Measurements from ENCODE around the gene RLBP1. TPM values are rescaled to one million over a fixed set of nuclear protein-coding genes. Genes with fewer than 3 reads are reported as not detected.

Gene RLBP1
- total and polyA plus RNA-seq, 9 of the 15 experiments (the other 6 are each of a cell fraction or from before 2014, with no cell fraction given), result 0.05 TPM; not detected in 8

DNA sequence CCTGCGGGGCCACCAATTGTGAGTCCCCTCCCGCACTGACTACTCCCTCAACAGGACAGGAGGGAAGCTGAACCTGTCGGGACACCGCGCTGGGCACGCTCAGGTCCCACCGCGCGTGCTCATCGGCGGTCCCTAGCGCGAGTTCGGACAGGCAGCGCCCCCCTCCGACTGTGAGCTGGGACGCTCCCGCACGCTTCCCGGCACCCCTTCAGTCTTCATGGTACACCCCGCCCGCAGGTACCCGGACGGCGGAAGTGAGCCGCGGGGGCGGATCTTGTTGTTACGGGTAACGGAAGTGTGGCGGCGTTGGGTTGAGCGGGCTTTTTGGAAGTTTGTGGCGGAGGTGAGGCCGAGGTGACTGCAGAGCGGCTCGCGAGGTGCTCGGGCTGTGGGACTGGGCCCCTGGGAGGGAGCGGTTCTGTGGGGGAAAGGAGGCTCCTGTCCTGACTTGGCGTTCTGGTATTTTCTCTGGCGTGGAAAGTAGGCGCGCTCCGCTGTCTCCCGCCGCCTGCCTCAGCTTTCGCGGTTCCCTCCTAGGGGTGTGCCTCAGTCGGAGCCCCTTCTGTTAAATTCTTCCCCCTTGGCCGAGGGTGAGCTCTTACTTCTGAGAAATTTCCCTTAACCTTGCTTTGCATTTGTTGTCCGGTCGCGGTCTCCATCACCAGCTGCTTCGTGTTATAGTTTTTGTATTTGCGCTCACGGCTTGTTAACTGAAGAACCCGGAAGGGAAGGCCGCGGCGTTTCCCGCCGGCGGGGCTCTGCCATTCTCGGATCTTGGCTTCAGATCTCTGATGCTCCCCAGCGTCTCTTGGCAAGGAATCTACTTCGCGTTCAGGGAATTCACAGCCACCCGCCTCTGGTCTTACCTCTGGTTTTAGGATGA lies 22.6 kb upstream of the RLBP1 start, which contains the start of gene FANCI (continued):
- TF ChIP-seq, protein P1, sequence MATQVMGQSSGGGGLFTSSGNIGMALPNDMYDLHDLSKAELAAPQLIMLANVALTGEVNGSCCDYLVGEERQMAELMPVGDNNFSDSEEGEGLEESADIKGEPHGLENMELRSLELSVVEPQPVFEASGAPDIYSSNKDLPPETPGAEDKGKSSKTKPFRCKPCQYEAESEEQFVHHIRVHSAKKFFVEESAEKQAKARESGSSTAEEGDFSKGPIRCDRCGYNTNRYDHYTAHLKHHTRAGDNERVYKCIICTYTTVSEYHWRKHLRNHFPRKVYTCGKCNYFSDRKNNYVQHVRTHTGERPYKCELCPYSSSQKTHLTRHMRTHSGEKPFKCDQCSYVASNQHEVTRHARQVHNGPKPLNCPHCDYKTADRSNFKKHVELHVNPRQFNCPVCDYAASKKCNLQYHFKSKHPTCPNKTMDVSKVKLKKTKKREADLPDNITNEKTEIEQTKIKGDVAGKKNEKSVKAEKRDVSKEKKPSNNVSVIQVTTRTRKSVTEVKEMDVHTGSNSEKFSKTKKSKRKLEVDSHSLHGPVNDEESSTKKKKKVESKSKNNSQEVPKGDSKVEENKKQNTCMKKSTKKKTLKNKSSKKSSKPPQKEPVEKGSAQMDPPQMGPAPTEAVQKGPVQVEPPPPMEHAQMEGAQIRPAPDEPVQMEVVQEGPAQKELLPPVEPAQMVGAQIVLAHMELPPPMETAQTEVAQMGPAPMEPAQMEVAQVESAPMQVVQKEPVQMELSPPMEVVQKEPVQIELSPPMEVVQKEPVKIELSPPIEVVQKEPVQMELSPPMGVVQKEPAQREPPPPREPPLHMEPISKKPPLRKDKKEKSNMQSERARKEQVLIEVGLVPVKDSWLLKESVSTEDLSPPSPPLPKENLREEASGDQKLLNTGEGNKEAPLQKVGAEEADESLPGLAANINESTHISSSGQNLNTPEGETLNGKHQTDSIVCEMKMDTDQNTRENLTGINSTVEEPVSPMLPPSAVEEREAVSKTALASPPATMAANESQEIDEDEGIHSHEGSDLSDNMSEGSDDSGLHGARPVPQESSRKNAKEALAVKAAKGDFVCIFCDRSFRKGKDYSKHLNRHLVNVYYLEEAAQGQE (IDR thresholded peaks at IDR 0.05; ENCODE audit: borderline replicate concordance), result peak; percentile 77
- TF ChIP-seq, protein P1 (CRISPR knock-in tag; IDR thresholded peaks at IDR 0.05; ENCODE audit: low read depth), result 0 out of 2 replicates have a peak, but pooled peaks have one; percentile 41
- TF ChIP-seq, protein P2, sequence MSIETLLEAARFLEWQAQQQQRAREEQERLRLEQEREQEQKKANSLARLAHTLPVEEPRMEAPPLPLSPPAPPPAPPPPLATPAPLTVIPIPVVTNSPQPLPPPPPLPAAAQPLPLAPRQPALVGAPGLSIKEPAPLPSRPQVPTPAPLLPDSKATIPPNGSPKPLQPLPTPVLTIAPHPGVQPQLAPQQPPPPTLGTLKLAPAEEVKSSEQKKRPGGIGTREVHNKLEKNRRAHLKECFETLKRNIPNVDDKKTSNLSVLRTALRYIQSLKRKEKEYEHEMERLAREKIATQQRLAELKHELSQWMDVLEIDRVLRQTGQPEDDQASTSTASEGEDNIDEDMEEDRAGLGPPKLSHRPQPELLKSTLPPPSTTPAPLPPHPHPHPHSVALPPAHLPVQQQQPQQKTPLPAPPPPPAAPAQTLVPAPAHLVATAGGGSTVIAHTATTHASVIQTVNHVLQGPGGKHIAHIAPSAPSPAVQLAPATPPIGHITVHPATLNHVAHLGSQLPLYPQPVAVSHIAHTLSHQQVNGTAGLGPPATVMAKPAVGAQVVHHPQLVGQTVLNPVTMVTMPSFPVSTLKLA (conservative IDR thresholded peaks at IDR 0.05), result peak; percentile 88 to 92
- no peak for TF ChIP-seq ZNF408 (CRISPR knock-in tag; IDR thresholded peaks at IDR 0.05; ENCODE audit: low read depth)
- TF ChIP-seq KDM5B (IDR thresholded peaks at IDR 0.05; ENCODE audit: insufficient replicate concordance, low read depth, low read length), result peak; percentile 60
- peak; percentile 42; the same call in 1 of the 2 replicates for TF ChIP-seq TAF7 (tag; IDR thresholded peaks at IDR 0.05)
- TF ChIP-seq GATAD2B (IDR thresholded peaks at IDR 0.05; ENCODE audit: borderline replicate concordance), result no peak
- no peak for TF ChIP-seq ZNF263 (CRISPR knock-in tag; IDR thresholded peaks at IDR 0.05; ENCODE audit: borderline replicate concordance)
- TF ChIP-seq, protein P3, sequence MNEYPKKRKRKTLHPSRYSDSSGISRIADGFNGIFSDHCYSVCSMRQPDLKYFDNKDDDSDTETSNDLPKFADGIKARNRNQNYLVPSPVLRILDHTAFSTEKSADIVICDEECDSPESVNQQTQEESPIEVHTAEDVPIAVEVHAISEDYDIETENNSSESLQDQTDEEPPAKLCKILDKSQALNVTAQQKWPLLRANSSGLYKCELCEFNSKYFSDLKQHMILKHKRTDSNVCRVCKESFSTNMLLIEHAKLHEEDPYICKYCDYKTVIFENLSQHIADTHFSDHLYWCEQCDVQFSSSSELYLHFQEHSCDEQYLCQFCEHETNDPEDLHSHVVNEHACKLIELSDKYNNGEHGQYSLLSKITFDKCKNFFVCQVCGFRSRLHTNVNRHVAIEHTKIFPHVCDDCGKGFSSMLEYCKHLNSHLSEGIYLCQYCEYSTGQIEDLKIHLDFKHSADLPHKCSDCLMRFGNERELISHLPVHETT (CRISPR knock-in tag; conservative IDR thresholded peaks at IDR 0.05 in 1 of 2, IDR thresholded peaks at IDR 0.05 in 1 of 2), result no peak
- TF ChIP-seq ZNF668 (CRISPR knock-in tag; IDR thresholded peaks at IDR 0.05), result no peak
- no peak; the same call in 1 of the 2 replicates for TF ChIP-seq STAT5A (IDR thresholded peaks at IDR 0.05; ENCODE audit: borderline replicate concordance, low read length)
- TF ChIP-seq MAFF (IDR thresholded peaks at IDR 0.05; ENCODE audit: low read length), result peak; percentile 23; the same call in 1 of the 2 replicates
- TF ChIP-seq CEBPB (tag; IDR thresholded peaks at IDR 0.05), result no peak; the same call in none of the 2 replicates
- no peak for TF ChIP-seq NCOA4 (IDR thresholded peaks at IDR 0.05; ENCODE audit: partially characterized antibody)
- no peak for TF ChIP-seq MIER1 (IDR thresholded peaks at IDR 0.05; ENCODE audit: low read depth)
- no peak for TF ChIP-seq RBM25 (IDR thresholded peaks at IDR 0.05; ENCODE audit: low read depth, low read length, severe bottlenecking)

All from K562 (cell line).